ENCODE measurements around the gene CFL1.
A peak's percentile ranks its signal among the peaks of the same experiment; 100 is the strongest.
"Not testable (repeated sequence)": the region's sequence is repeated elsewhere in the genome, so short reads cannot be mapped to it uniquely, and the experiment has no call there.

The CFL1 gene

DNA sequence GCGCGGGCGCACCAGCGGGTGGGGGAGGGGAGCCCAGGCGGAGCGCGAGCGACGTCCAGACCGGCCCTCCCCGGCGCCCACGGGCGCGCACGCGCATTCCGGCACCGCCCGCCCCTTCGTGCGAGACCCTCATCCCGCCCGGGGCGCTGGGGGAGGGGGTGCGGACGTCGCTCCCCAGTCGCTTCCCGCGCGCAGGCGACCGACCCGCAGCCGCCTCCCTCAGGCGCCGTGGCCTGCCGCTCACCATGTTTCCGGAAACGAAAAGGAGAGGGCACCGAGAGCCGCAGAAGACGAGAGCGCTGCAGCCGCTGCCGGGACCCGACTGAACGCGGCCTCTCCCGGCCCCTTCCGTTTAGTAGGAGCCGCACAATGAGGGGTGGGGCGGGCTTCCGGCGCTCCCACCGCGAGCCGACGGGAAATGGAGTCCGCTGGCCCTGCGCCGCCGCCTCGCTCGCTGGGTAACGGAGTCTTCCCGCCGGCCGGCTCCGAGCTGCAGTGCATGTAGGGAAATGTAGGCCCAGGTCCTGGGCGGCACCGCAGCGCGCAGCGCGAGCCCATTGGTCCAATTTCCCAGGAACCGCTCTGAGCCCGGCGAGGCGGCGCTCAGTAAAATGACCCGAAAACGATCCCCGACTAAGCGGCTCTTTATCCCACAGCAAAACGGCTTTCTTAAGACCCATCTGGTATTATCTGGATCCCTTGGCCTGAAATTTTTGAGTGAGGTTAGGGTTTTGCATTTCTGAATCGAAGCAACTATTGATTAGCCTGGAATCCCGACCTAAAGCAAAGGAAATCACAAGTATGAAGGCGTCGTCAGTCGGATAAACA is at the start of gene CFL1:
TSS of gene CFL1 (minus strand) at position 328 of the 828 bp plus-strand sequence. CDS start at position 247, 81 bp downstream.
- peak; percentile 82 for DNase-seq (ENCODE audit: low spot score)

DNA sequence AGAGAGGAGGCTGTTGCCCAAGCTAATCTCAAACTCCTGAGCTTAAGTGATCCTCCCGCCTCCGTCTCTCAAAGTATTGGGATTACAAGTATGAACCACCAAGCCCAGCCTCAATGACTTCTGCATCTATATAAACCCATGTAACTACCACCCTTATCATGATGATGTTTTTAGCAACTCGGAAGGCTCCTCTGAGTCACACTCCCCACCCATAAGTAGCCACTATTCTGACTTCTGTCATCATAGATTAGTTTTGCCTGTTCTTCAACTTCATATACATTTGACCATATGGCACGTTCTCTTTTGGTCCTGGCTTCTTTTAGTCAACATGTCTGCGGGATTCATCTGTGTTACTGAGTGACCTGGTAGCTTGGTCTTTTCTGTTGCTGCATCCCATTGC is 48.6 kb upstream of the CFL1 start:
- DNase-seq (ENCODE audit: low spot score): no peak

DNA sequence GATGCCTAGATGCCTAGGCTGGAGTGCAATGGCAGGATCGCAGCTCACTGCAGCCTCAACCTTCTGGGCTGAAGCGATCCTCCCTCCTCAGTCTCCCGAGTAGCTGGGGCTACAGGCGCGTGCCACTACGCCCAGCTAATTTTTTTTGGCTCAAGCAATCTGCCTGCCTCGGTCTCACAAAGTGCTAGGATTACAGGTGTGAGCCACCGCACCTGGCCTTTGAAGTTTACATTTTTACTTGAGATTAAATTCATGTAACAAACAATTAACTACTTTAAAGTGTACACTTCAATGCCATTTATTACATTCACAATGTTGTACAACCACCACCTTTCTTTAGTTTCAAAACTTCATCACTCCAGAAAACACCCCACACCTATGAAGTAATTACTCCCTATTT is 45.7 kb upstream of the CFL1 start:
- no peak for DNase-seq (ENCODE audit: low spot score)

DNA sequence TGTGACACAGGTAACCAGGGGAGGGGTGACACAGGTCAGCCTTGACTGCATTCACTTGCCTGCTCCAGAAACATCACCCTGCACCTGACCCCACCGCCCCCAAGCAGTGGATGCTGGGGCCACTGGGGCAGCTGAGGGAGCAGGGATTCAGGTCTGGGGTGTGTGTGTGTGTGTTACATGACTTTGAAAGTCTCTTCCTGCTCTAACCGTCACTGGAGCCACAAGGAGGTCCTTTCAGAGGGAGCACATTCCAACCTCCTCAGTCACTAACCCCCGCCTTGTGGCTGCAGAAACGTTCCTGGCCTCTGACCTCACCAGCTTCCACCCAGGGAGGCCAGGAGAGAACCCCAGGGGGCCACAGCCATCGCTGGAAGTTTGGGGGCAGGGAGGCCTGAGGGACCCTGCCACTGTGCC is 45.1 kb upstream of the CFL1 start:
- no peak for DNase-seq (ENCODE audit: low spot score)

DNA sequence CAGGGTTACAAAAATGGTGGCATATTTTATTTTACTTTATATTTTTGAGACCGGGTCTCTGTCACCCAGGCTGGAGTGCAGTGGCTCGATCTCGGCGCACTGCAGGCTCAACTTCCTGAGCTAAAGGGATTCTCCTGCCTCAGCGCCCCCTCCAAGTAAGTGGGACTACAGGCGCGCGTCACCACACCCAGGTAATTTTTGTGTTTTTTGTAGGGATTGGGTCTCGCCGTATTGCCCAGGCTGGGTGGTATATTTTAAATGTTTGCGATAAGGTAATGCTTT is 42.9 kb upstream of the CFL1 start:
- DNase-seq (ENCODE audit: low spot score): no peak

DNA sequence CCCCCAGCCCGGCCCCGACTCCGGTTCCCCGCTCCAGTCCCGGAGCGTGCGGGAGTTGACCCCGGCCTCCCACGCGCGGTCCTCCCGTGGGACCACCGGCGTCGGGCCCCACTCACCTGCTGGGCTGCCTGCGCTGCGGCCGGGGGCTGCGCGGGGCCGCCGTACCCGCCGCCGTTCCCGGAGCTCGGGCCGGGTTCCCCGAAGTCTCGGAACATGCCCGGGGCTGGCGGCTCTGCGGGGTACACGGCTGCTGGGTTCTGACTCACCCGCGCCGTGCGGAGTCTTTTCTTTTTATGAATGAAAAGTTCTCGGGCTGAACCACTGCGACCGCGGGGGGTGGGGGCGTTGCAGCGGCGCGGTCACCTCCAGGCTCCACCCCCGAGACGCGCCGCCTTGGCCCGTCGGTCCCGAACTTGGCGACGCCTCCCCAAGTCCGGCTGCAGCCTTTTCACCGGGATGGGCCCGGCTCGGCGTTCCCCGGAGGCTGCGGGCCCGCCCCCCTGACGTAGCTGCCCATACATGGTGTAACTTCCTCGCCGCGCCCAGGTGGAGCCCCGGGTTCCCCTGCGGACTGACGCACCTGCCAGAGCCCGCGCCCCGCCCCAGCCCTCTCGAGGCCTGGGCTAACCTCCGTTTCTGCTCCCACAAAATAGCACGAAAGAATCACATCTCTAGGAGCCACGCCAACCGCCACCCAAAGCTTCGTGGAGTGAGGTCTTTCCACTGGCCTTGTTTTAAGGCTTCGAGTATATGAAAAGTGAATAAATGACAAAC is 42.3 kb upstream of the CFL1 start, which contains the start of gene FOSL1:
TSS of gene FOSL1 (minus strand) at position 264 of the 774 bp plus-strand sequence. CDS start at position 215, 49 bp downstream.
- DNase-seq (ENCODE audit: low spot score): peak; percentile 74

DNA sequence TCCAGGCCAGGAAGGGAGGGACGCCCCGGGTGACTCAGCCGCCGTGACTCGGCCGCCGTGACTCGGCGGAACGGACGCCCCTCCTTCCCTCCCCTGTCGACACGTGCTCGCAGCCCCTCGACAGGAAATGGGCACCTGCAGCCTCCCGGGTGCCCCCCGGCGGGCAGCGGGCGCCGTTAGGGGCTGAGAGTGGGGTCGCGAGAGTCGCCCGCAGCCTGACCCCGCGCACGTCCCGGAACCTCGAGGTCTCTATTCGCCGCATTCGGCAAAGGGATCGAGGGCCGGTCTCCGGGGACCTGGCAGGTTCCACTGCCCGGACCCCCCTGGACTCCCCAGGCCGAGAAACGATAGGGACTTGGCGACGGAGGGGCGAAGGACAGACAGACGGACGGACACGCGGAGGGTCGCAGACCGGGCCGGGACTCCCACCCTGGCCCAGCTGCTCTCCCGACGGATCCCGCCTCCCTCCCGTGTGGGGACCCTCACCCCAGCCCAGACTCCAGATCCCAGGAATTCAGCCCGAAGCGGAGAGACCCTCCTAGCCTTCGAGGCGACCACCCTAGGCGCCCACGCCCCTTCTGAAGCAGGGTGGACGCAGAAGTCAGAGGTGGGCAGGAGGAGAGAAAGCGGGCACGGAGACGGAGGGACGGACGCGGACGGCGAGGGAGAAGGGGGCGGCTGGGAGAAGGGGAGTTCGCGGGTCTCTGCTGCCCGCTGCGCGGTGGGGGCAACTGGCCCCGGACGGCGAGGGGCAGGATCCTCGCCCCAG is 41.6 kb upstream of the CFL1 start:
- DNase-seq (ENCODE audit: low spot score): no peak

DNA sequence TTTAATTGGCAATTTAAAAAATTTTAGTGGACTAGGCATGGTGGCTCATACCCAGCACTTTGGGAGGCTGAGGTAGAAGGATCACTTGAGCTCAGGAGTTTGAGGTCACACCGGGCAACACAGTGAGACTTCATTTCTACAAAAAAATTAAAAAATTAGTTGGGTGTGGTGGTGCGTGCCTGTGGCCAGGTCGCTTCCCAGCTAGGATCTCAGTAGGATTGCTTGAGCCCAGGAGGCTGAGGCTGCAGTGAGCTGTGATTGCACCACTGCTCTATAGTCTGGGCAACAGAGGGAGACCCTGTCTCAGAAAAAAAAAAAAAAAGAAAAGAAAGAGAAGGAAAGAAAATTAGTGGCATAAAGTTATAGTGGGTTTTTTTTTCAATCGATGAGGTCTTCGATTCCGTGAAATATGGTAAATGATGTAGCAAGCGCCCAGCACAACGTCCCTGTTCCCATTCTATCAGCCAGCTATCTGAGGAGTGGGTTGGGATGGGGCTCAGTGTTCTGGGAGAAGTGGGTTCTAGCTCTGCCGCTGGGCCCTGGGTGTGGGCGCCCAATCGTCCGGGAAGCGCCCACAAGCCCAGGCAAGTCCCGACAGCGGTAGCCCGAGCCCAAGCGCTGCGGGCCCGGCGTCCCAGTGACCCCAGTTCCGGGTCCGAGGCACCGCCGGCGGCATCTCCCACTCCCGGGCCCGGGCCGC is 40.8 kb upstream of the CFL1 start:
- no peak for DNase-seq (ENCODE audit: low spot score)

DNA sequence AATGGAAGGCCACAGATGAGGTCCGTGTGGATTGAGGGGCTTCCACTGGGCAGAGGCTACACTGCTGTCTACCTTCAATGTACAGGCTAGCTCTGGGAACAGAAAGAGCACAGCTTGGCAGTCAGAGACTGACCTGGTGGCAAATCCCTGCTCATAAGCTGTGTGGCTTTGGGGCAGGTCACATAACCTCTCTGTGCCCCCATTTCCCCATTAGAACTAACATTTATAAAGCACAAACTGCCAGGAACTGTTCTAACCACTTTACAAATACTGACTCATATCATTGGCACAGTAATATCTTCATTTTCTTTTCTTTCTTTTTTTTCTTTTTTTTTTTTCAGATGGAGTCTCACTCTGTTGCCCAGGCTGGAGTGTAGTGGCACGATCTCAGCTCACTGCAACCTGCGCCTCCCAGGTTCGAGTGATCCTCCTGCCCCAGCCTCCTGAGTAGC is 39.1 kb upstream of the CFL1 start:
- no peak for DNase-seq (ENCODE audit: low spot score)

DNA sequence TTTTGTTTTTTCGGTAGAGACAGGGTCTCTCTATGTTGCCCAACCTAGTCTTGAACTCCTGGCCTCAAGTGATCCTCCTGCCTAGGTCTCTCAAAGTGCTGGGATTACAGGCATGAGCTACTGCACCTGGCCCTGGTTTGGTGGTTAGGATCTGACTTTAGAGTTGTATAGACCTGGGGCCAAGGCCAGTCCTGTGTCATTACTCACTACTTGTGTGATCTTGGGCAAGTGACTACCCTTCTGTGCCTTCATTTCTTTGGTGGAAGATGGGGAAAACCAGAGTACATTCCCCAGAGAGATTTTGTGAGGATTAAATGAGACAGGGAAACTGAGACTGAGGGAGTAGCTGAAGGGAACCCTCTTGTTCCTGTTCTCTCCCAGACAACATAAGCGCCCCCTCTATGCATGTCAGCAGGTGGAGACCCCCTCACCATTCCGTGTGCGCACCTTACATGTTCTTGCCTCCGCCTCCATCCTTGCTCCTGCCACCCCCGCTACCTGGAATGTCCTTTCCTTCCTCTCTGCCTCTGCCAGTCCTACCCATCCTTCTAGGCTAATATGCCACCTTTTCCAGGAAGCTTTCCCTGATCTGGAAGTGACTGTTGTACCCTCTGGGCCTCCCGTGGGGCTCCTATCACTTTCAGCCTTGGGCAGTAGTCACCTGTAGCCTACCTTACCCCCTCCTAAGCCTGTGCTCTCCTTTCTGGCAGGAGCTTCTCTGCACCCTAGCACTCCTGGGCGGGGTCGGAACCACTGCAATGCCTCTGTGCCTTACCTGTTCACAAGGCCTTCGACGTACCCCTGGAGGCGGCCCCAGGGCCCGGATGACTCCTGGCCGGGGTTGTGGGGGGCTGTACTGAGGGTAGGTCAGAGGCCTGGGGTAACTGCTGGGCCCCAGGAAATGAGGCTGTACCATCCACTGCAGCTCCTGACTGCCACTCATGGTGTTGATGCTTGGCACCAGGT is 38.3 kb upstream of the CFL1 start:
- DNase-seq (ENCODE audit: low spot score): no peak

DNA sequence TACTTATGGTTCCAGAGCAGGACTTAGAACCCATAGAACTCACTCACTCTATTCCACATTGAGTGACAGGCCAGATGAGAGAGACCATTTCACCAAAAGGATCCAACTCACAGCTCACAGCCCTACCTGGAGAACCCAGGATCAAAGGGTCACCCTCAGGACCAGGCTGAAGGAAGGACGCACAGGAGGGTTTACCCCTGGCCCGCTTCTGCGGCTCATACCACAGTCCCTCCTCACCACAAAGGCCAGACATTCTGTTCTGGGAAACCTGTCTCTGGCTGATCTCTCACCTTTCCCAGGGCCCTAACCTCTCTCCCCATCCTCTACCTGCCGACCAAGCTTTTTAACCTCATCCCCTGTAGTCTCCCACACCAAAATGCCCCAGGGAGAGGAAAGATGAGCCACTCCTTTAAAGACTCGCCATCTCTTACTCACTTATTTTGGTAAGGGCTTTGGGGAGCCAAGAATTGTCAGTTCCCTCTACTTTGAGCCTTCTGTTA is 37.6 kb upstream of the CFL1 start:
- DNase-seq (ENCODE audit: low spot score): no peak

DNA sequence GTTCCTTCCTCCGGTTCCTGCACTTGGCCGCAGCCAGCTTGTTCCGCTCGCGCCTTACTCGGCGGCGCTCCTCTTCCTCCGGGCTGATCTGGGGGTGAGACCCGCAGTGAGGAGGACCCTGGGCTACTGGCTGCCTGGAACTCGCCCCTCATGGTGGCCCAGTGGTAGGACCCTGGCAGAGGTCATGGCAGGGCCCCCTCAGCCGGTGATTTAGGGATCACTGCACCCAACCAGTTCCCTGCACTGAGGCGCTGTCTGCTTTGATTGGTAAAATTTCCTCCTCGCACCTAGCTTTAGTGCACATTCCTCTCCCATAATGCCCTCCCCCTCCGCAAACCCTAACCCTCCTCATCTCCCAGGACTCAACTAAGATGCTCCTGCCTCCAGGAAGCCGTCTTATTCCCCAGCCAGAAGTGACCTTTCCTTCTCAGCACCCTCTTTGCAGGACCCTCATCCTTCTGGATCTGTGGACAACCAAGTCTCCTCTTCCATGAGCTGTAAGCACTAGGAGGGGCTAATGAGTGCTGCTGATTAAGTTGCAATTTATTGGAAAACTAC is 36.1 kb upstream of the CFL1 start:
- no peak for DNase-seq (ENCODE audit: low spot score)

DNA sequence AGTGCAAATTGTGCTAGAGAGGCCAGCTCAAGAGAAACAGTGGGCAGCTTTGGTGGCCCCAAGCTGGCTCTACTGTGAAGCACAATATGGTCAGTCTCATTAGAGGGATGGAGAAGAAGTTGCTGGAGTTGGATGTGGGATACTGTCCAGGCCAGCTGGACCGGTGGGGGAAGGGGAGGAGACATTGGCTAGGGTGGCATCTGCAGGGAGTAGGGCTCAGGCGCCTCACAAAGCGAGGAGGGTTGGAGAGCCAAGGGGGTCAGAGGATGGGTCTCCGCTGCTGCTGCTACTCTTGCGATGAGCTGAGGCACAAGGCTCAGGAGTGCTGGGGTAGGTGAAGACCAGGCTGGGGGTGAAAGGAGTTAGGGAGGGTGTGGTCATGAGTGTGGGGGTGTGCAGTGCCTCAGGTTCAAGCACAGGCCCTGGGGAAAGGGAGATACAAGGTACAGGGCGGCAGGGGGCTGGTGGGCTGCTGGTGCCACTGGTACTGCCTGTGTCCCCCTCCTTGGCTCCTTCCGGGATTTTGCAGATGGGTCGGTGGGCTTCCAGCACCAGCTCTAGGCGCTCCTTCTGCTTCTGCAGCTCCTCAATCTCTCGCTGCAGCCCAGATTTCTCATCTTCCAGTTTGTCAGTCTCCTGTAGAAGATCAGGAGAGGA is 34.8 kb upstream of the CFL1 start:
- no peak for DNase-seq (ENCODE audit: low spot score)

DNA sequence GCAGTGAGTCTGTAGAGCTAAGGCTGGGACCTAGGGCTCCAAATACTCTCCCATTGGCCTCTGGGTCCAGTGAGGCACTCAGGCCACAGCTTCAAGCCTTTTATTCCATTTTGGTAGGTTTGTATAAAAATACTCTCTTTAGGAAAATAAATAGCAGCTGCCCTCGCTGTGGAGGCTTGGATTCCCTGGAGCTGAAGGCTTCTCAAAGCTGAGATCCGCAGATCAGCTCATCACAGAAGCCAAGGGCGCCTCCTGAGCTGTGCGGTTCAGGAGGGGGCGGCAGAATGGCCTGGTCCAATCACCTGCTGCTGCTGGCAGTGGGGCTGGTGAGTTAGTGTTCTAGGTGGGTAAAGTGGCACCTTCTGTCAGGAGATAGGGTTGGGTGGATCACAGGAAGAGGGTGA is 34.2 kb upstream of the CFL1 start:
- DNase-seq (ENCODE audit: low spot score): not testable (repeated sequence)

DNA sequence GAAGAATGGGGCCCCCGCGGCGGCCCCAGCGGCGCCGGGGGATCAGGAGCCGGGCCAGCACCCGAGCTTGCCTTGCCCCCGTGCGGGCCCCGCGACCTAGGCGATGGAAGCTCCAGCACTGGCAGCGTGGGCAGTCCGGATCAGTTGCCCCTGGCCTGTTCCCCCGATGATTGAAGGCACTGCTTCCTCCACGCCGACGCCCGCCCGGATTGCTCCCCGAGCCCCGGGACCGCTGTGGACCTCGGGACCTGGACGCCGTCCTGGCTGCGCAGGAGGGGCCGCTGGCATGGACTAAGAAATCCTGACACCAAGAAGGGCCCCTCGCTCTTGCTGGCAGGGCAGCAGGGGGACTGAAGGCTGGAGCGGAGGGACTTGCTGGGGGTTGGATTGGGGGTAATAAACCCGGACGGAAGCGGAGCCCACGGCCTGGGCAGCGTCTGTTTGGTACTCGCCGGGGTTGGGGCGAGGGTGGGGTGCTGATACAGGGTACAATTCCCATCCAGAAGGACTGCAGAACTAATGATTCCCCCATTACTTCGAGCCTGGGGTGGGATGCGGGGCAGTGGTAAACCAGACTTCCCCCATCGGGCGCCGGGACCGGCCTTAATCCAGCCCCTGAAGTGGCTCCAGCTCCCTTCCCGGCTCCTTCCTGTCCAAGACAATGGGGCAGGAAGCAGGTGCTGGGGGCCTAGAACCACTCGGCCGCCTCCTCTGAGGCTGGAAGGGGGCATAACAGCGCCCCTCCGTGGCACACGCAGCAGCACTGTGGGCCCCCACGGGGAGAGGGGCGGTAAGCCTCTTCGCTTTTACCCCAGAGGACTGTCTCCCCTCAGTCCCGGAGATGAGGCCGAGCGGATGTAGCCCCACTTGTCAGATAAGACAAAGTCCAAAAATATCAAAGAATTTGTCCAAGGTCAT is 33.5 kb upstream of the CFL1 start:
- no peak for DNase-seq (ENCODE audit: low spot score)

DNA sequence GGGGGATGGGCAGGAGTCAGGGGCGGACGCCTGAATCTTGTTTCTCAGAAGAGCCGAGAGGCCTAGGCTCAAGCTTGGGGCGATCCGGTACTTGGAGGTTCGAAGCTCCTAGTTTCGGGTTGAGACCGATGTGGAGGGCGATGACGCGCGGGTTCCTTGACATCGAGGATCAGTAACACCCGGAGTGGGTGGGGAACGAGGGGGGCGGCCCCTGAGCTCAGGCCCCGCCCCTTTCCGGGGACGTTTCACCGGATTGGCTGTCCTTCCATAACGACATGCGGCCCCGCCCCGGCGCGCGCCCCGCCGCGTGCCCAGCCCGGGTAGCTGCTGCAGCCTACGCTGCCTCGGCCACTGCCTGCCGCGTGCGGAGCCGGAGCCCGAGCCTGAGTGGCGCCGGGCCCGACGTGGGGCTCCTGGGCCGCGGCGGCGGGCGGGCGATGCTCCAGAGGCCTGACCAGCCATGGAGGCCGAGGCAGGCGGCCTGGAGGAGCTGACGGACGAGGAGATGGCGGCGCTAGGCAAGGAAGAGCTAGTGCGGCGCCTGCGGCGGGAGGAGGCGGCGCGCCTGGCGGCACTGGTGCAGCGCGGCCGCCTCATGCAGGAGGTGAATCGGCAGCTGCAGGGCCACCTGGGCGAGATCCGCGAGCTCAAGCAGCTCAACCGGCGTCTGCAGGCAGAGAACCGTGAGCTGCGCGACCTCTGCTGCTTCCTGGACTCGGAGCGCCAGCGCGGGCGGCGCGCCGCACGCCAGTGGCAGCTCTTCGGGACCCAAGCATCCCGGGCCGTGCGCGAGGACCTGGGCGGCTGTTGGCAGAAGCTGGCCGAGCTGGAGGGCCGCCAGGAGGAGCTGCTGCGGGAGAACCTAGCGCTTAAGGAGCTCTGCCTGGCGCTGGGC is 32.6 kb upstream of the CFL1 start, which contains the start of gene CCDC85B:
TSS of gene CCDC85B (plus strand) at position 350 of the 895 bp plus-strand sequence. CDS start at position 461, 111 bp downstream.
- DNase-seq (ENCODE audit: low spot score): peak; percentile 94

DNA sequence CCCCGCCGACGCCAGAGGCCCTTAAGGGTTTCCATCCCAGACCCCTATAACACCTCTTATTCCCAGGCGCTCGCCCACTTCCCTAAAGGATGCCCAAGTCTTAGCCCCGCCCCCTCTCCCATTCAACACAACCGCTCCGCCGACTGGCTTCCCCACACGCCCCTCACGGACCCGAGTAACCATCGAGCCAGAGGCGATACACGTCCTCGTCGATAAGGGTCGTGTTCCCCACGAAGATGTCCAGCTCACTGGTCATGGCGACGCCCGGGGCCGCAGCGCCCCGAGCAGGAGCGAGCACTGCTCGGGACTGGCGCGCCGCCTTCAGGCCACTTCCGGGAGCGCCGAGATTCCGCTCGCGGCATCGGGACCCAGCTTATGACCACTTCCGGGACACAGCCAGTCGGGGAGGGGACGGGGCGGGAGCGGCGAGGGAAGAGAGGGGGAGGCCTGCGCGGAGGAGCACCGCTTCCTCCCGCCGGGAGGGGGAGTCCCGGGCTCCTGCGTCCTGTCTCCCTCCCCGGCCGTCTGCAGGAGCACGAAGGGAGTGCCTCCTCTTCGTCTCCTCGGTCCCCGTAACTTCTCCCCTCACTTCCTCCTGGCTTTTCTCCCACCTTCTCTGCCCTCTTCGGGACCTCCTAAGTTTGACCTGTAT is 30.3 kb upstream of the CFL1 start, which contains the start of gene FIBP:
TSS of gene FIBP (minus strand) at position 309 of the 652 bp plus-strand sequence. CDS start at position 256, 53 bp downstream.
- DNase-seq (ENCODE audit: low spot score): peak; percentile 93

All from HuH-7 (cell line).